Measurements from ENCODE around the gene NAP1L4. TPM values are rescaled to one million over a fixed set of nuclear protein-coding genes. Genes with fewer than 3 reads are reported as not detected.

NAP1L4 gene
- total and polyA plus RNA-seq, 2 of the 8 experiments (the other 6 are each of a cell fraction or from before 2014, with no cell fraction given), result 75.8 to 194 TPM

- TF ChIP-seq ATF2 (IDR thresholded peaks at IDR 0.05; ENCODE audit: low read length), result no peak
These were observed 34.7 kb upstream of the NAP1L4 start (continued) for GRCh38 chr11:3026803-3027202.

All from H1 (cell line).